HPDE6-E6E7 (cell line): Measurements from ENCODE around the gene CELA2A.
"Not testable (repeated sequence)": the region's sequence is repeated elsewhere in the genome, so short reads cannot be mapped to it uniquely, and the experiment has no call there.

Source experiments
- DNase-seq: peaks from one replicate; pipeline ENCODE4 v3.0.0; 2011; ENCODE audit warnings: missing footprints; ENCODE audit errors: extremely low spot score

The CELA2A gene

GRCh38 chr1:15501208-15502032 is 44.9 kb downstream of the CELA2A start:
- peak; percentile 63 for DNase-seq

GRCh38 chr1:15504436-15504835 is 47.9 kb downstream of the CELA2A start:
- no peak for DNase-seq

GRCh38 chr1:15506831-15507230 is 50.3 kb downstream of the CELA2A start:
- no peak for DNase-seq

DNA sequence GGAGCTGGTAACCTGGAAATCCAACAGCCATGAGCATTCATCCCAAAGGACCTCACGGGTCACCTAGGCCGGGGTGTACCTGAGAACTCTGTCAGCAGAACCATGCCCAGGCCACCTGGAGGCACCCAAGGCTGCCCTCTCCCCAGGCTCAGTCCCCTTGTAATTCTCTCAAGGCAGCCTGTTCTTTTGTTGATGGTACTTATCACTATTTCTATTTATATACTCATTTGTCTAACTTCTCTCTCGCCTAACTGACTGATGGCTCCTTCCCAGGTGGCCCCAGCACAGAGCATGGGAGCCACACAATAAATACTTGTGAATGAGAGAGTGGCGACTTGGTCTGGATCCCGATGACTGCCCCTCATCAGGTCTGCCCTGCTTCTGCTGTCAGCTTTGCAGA is 50.7 kb downstream of the CELA2A start:
- no peak for DNase-seq

DNA sequence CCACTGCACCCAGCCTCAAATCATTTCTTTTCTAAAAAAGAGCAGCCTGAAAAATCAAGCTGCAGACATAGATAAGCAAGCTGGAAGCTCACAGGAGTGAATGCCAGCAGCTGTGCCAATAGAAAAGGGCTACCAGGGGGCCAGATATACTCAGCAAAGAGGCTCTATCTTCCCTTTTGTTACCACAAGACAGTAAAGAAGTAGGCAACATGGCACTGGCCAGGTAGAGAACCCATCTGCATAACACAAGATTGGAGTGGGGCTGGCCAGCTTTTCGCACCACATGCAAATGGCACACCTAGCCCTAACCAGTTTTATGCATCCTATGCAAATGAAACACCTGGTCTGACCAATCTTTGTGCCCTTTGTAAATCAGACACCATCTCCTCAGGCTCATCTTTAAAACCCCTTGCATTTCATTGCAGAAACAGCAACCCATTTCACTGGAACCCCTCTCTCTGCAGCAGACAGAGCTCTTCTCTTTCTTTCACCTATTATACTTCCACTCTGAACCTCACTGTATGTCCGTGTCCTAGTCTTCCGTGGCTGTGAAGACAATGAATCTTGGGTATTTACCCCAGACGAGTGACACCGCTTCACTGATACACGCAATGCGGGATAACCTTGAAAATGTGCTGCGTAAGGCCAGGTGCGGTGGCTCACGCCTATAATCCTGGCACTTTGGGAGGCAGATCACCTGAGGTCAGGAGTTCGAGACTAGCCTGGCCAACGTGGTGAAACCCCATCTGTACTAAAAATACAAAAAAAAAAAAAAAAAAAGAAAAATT is 52.4 kb downstream of the CELA2A start:
- DNase-seq: no peak

- no peak for DNase-seq
Measured at GRCh38 chr1:15509586-15509985, 53.1 kb downstream of the CELA2A start.

GRCh38 chr1:15510611-15511405 is 54.3 kb downstream of the CELA2A start:
- no peak for DNase-seq

GRCh38 chr1:15513192-15513591 is 56.7 kb downstream of the CELA2A start:
- no peak for DNase-seq

- DNase-seq: no peak
Measured at GRCh38 chr1:15513919-15514318, 57.4 kb downstream of the CELA2A start.

GRCh38 chr1:15514557-15514956 is 58.0 kb downstream of the CELA2A start:
- DNase-seq: not testable (repeated sequence)

- DNase-seq: no peak
Measured at GRCh38 chr1:15515022-15515663, 58.6 kb downstream of the CELA2A start.

- no peak for DNase-seq
Measured at GRCh38 chr1:15519625-15520024, 63.1 kb downstream of the CELA2A start.

GRCh38 chr1:15521206-15521906 is 64.8 kb downstream of the CELA2A start:
- DNase-seq: not testable (repeated sequence)
